GM21737 (cell line): ENCODE data around the gene ATP5IF1.

Experiments used
- ATAC-seq: cut with Tn5 transposase; IDR thresholded peaks from one replicate; pipeline ENCODE4 v1.9.1; 2021; ENCODE audit warnings: mild to moderate bottlenecking, moderate library complexity; ENCODE audit not compliant: unreplicated experiment

The ATP5IF1 gene

DNA sequence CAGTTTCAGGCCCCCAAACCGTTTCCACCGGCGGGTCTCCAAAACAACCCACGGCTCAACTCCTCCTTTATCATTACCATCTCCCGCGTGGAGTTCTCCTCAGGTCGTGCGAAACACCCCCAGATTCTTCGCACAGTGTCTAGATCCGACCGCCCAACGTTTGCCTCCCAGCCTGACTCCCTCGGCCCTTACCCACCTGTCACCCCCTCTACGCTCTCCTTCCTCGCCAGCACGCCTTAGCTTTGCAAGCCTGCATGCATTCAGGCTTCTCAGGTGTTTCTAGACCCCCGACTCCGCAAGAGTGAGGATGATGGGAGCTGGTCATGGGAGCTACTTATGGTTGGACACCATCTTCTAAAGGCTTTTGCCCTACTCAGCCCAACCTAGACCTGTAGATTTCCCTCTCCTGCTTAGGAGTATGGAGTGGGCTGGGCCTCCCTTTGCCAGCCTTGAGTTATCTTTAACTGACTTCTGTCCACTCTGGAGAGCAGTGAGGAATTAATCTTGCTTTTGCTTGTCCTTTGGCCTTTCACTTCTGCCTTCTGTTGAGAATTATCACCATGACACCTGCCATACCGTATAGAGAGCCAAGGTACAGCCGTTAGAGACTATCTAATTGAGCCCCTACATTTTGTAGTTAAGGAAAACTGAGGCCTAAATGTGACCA lies 865 bp downstream of the ATP5IF1 start:
- no peak for ATAC-seq

GRCh38 chr1:28239004-28239403 lies 3.1 kb downstream of the ATP5IF1 start:
- ATAC-seq = no peak

- no peak for ATAC-seq
Measured at GRCh38 chr1:28240024-28240423, 4.1 kb downstream of the ATP5IF1 start.

GRCh38 chr1:28241638-28242241 lies 5.8 kb downstream of the ATP5IF1 start:
- no peak for ATAC-seq

- no peak for ATAC-seq
Measured at GRCh38 chr1:28243685-28244311, 7.9 kb downstream of the ATP5IF1 start.

- no peak for ATAC-seq
Measured at GRCh38 chr1:28244549-28245251, 8.8 kb downstream of the ATP5IF1 start.

DNA sequence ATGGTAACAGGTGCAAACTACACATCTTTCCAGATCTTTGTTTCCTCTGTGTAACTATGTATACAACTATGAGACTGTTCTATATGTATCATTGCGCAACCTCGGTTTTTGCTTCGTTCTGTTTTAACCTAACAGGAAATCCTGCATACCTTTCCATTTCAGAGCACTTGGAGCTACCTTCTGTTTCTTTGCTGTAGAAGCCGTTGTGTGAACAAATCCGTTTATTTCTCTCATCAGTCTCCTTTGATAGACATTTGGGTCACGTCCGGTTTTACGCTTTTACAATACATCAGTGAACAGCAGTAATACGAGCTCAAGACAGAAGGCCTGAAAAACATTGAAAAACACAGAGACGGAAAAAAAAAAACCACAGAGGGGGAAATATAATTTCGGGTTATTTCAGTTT lies 10.5 kb downstream of the ATP5IF1 start:
- ATAC-seq = no peak

DNA sequence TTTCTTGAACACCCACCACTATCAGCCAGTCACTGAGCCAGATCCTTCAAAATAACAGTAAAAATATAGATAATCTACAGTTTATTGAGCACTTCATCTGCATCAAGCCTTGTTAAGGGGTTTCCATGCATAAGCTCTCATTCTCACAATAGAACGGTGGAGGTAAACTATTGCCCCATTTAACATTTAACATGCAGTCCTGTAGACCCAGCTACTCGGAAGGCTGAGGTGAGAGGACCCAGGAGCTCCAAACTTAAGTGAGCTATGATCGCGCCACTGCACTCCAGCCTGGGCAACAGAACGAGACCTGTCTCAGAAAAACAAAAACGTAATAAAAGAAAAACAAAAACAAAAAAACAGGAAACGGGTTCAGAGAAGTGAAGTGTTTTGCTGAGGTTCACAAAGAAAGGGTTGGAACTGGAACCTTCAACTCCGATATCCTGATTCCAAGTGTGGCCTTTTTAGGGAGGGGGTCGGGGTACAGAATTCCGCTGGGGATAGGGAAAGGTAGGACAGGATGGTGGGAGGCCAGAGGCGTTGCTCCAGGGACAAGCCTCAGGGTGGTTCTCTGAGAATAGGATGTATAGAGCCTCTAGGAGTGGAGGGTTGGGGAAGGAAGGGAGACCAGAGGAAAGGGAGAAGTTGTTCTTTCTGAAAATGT lies 11.8 kb downstream of the ATP5IF1 start:
- no peak for ATAC-seq

- ATAC-seq = no peak
Measured at GRCh38 chr1:28248273-28249012, 12.5 kb downstream of the ATP5IF1 start.

DNA sequence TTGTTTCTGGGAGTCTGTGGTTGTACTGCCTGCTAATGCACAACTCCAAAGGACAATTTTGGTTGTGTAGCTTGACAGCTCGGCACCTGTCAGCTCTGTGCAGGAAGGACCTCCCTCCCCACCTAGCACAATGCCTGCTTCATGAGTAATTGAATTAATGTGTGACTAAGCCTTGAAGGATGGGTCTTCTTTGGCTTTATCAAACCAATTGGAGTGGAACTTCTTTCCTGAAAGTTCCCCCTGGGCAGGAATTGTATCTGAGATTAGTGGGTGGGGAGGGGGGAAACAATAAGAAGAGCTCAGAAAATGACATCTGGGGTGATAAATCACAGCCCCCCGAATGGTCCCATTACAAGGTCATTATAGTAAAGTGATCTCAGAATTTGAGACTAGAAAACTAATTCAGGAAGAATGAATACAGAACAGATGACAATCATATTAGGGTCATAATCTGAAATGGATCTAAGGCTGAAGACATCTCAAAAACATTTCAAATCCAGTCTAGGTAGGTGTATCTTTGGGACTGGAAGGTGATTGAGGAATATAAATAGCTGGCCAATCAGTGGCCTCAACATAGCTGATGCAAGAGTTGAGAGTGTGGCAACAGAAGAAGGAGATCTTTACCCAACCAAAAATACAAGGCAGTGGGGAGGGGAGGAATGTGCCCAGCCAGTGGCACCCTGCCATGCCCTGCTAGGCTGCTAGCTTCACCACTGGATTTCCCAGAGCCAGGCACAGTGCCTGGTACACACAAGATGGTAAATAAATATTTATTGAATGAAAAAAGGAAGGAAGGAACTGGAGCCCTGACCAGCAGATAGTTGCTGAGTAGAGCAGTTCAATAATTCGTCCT lies 13.3 kb downstream of the ATP5IF1 start:
- no peak for ATAC-seq

DNA sequence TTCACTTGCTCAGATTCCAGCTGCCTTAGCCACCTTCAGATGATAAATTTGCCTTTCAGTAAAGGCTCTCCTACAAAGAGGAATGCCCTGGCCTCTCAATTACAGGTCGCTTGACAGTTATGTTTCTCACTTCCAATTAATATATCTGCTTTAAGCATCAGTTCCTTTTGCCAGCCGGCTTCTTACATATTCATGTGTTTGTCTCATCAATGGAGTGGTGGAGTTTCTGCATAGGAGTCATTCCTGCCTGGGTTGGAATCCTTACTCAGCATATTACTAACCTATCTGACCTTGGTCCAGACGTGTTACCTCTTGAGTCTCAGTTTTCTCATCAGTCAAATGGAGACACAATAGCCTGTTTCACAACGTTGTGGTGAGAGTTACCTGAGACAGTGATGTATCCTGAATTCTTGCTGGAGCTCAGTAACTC lies 14.0 kb downstream of the ATP5IF1 start:
- ATAC-seq = no peak

GRCh38 chr1:28256197-28256827 lies 20.4 kb downstream of the ATP5IF1 start:
- no peak for ATAC-seq

DNA sequence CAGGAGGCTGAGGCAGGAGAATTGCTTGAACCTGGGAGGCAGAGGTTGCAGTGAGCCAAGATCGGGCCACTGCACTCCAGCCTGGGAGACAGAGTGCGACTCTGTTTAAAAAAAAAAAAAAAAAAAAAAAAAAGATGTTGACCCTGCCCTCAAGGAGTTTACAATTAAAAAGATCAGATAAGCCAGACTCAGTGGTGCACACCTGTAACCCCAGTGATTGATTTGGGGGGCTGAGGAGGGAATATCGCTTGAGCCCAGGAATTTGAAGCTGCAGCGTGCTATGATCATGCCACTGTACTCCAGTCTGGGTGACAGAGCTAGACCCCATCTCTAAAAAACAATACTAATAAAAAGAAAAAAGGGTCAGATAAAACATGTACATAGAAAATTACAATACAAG lies 21.8 kb downstream of the ATP5IF1 start:
- no peak for ATAC-seq

- ATAC-seq = no peak
Measured at GRCh38 chr1:28258628-28259251, 22.8 kb downstream of the ATP5IF1 start.

GRCh38 chr1:28259252-28259933 lies 23.5 kb downstream of the ATP5IF1 start, which contains the start of gene SESN2:
TSS of gene SESN2 (plus strand) at chr1:28259518. CDS start at chr1:28259848, 330 bp downstream.
- ATAC-seq = peak; percentile 94

- peak; percentile 7 for ATAC-seq
Measured at GRCh38 chr1:28259934-28260802, 24.2 kb downstream of the ATP5IF1 start.

DNA sequence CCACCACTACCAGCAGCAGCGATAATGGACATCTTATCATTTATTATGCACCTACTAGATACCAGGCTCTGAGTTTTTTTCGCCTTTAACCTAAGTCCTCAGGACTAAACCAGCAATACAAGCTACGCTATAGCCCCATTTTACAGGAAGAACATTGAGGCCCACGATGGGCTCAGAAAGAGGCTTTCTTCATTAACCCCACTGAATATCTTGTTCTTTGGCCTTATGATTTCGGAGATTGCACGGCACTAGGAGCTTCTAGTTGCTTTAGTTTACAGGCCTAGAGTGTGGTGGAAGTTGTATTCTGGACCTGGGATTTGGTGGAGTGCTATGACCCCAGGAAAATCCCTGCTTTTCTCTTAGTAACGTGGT lies 24.9 kb downstream of the ATP5IF1 start:
- no peak for ATAC-seq
